ENCODE data around the gene SLC24A4. TPM values are rescaled to one million over a fixed set of nuclear protein-coding genes. Genes with fewer than 3 reads are reported as not detected.
"Not testable (repeated sequence)": the region's sequence is repeated elsewhere in the genome, so short reads cannot be mapped to it uniquely, and the experiment has no call there.

Gene SLC24A4
- total and polyA plus RNA-seq, 4 donors = 0.47 to 2.4 (median 1.0) TPM

GRCh38 chr14:92400579-92401444 is 77.8 kb downstream of the SLC24A4 start:
- ATAC-seq (ENCODE audit: insufficient read depth, low FRiP score) (peak; percentile 3), DNase-seq (peak in 1 of 3 donors; percentile 34)
- Histone ChIP-seq H3K4me1 (ENCODE audit: control insufficient read depth in 5 of 5, insufficient read depth in 5 of 5, low read length in 5 of 5) (no peaks in the 10 kb centered on the region), H3K4me3 (no peak overlapping the region), H3K27me3 (ENCODE audit: control insufficient read depth in 3 of 3, insufficient read depth in 3 of 3, low read length in 2 of 3) (no peaks in the 10 kb centered on the region), H3K27ac (ENCODE audit: low read depth in 1 of 2, low read length in 1 of 2) (peak overlapping the region in 1 of 2 donors; percentile 3), H3K9me3 (ENCODE audit: control insufficient read depth in 4 of 4, insufficient read depth in 3 of 4, low read length in 3 of 4) (peaks cover 0 to 5% (median 0%) of the 10 kb centered on the region in 4 donors), H3K36me3 (ENCODE audit: control insufficient read depth in 4 of 4, insufficient read depth in 4 of 4, low read length in 4 of 4) (no peaks in the 10 kb centered on the region), H3K9ac (ENCODE audit: insufficient read depth in 1 of 2, low read length in 2 of 2) (no peak overlapping the region)
- TF ChIP-seq, protein P1, sequence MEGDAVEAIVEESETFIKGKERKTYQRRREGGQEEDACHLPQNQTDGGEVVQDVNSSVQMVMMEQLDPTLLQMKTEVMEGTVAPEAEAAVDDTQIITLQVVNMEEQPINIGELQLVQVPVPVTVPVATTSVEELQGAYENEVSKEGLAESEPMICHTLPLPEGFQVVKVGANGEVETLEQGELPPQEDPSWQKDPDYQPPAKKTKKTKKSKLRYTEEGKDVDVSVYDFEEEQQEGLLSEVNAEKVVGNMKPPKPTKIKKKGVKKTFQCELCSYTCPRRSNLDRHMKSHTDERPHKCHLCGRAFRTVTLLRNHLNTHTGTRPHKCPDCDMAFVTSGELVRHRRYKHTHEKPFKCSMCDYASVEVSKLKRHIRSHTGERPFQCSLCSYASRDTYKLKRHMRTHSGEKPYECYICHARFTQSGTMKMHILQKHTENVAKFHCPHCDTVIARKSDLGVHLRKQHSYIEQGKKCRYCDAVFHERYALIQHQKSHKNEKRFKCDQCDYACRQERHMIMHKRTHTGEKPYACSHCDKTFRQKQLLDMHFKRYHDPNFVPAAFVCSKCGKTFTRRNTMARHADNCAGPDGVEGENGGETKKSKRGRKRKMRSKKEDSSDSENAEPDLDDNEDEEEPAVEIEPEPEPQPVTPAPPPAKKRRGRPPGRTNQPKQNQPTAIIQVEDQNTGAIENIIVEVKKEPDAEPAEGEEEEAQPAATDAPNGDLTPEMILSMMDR (IDR thresholded peaks at IDR 0.05; ENCODE audit: control extremely low read depth, extremely low read depth) = no peak
- WGBS, 2 donors = 35 to 51% methylated on average over 7 of the region's 7 CpGs

- Histone ChIP-seq H3K27ac (ENCODE audit: low read depth in 1 of 2, low read length in 1 of 2) (no peak overlapping the region), H3K27me3 (ENCODE audit: control insufficient read depth in 3 of 3, insufficient read depth in 3 of 3, low read length in 2 of 3) (no peaks in the 10 kb centered on the region), H3K9ac (ENCODE audit: insufficient read depth in 1 of 2, low read length in 2 of 2) (no peak overlapping the region), H3K36me3 (ENCODE audit: control insufficient read depth in 4 of 4, insufficient read depth in 4 of 4, low read length in 4 of 4) (no peaks in the 10 kb centered on the region), H3K9me3 (ENCODE audit: control insufficient read depth in 4 of 4, insufficient read depth in 3 of 4, low read length in 3 of 4) (peaks cover 0 to 10% (median 0%) of the 10 kb centered on the region in 4 donors), H3K4me3 (no peak overlapping the region), H3K4me1 (ENCODE audit: control insufficient read depth in 5 of 5, insufficient read depth in 5 of 5, low read length in 5 of 5) (peaks cover 0 to 1% (median 0%) of the 10 kb centered on the region in 5 donors)
- TF ChIP-seq, protein P1 (IDR thresholded peaks at IDR 0.05; ENCODE audit: control extremely low read depth, extremely low read depth) = no peak
- ATAC-seq (ENCODE audit: insufficient read depth, low FRiP score) (no peak), DNase-seq (no peak)
- WGBS, 2 donors = 68 to 88% methylated on average over 3 of the region's 3 CpGs
Observed at GRCh38 chr14:92401561-92401960, 78.6 kb downstream of the SLC24A4 start.

GRCh38 chr14:92402500-92402899 is 79.5 kb downstream of the SLC24A4 start:
- H3K27ac ChIP-seq (ENCODE audit: low read depth in 1 of 2, low read length in 1 of 2); H3K36me3 ChIP-seq (ENCODE audit: control insufficient read depth in 4 of 4, insufficient read depth in 4 of 4, low read length in 4 of 4); H3K27me3 ChIP-seq (ENCODE audit: control insufficient read depth in 3 of 3, insufficient read depth in 3 of 3, low read length in 2 of 3); ATAC-seq (ENCODE audit: insufficient read depth, low FRiP score); H3K4me1 ChIP-seq (ENCODE audit: control insufficient read depth in 5 of 5, insufficient read depth in 5 of 5, low read length in 5 of 5); DNase-seq; H3K9ac ChIP-seq (ENCODE audit: insufficient read depth in 1 of 2, low read length in 2 of 2); H3K4me3 ChIP-seq: not testable (repeated sequence)
- peaks cover 0 to 11% (median 0%) of the 10 kb centered on the region in 4 donors for H3K9me3 ChIP-seq (ENCODE audit: control insufficient read depth in 4 of 4, insufficient read depth in 3 of 4, low read length in 3 of 4)
- WGBS, 2 donors = 85 to 95% methylated on average over 1 of the region's 1 CpG

- no peak overlapping the region for H3K4me3 ChIP-seq
- 84 to 87% methylated on average over 4 of the region's 4 CpGs for WGBS, 2 donors
- H3K9me3 ChIP-seq (ENCODE audit: control insufficient read depth in 4 of 4, insufficient read depth in 3 of 4, low read length in 3 of 4) = peaks cover 0 to 11% (median 0%) of the 10 kb centered on the region in 4 donors
- no peaks in the 10 kb centered on the region for H3K27me3 ChIP-seq (ENCODE audit: control insufficient read depth in 3 of 3, insufficient read depth in 3 of 3, low read length in 2 of 3)
- TF ChIP-seq, protein P1 (IDR thresholded peaks at IDR 0.05; ENCODE audit: control extremely low read depth, extremely low read depth) = no peak
- no peak for ATAC-seq (ENCODE audit: insufficient read depth, low FRiP score)
- peaks cover 0 to 4% (median 3%) of the 10 kb centered on the region in 5 donors for H3K4me1 ChIP-seq (ENCODE audit: control insufficient read depth in 5 of 5, insufficient read depth in 5 of 5, low read length in 5 of 5)
- no peak overlapping the region for H3K27ac ChIP-seq (ENCODE audit: low read depth in 1 of 2, low read length in 1 of 2)
- no peak for DNase-seq
- no peak overlapping the region for H3K9ac ChIP-seq (ENCODE audit: insufficient read depth in 1 of 2, low read length in 2 of 2)
- H3K36me3 ChIP-seq (ENCODE audit: control insufficient read depth in 4 of 4, insufficient read depth in 4 of 4, low read length in 4 of 4) = no peaks in the 10 kb centered on the region
Observed at GRCh38 chr14:92404018-92404417, 81.1 kb downstream of the SLC24A4 start.

Measured in lung (tissue), 12 donors.